Measurements from ENCODE around the gene SDF4.

GRCh38 chr1:1217621-1218523 is 13.9 kb downstream of the SDF4 start:
- TF ChIP-seq GATA3 (IDR thresholded peaks at IDR 0.05; ENCODE audit: low read depth, low read length) (no peak), GATA2 (IDR thresholded peaks at IDR 0.05; ENCODE audit: low read depth, low read length) (no peak)

Measured in SH-SY5Y (cell line).